Prostate gland (tissue), 2 donors: ENCODE results near the gene SMC1B.

ENCODE experiments used
- CTCF ChIP-seq, 4 experiments: fragments of 200-600 bp in 2 of 4; fragments of 450-650 bp in 2 of 4; sonication (generic) in 2 of 4; IDR thresholded peaks; 1 replicate in 3 of 4; 2 replicates in 1 of 4; pipeline ENCODE4 v1.5.1; 2016 to 2019; ENCODE audit warnings: antibody characterized with exemption in 4 of 4, mild to moderate bottlenecking in 2 of 4, moderate library complexity in 2 of 4
- POLR2A ChIP-seq: fragments of 450-650 bp; IDR thresholded peaks from one replicate; pipeline ENCODE4 v1.6.1; 2016; ENCODE audit warnings: antibody characterized with exemption, mild to moderate bottlenecking

DNA sequence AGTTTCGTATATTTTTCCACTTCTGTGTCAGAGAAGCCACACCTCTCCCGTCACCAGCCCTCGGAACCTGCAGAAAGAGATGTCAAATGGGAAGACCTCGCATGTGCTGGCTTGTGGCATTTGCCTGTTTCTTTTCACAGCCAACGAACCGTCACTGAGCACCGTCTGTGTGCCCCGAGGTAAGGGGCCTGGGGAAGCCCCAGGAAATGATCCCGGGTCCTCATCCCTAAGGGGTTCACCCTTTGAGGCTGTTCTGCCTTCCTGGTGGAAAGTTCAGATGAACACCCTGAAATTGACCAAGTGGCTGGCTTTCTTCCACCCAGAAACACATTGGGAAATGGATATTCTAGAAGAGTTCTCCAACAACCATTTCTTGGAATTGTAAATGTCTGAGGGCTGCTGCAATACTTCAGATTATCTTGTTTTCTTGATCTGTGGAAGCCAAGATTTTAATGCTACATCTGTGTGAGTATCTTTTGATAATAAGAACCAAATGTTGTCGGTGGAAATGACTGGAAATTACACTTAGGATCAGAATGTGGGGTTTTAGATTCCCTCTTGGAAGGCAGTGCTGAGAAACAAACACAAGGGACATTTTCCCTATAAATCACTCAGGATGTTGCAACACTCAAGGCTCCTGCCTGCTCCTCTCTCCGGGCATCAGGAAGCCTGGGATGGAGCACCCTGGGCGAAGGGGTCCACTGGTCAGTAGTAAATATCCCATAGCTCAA lies 37.7 kb upstream of the SMC1B start:
- no peak for TF ChIP-seq CTCF (IDR thresholded peaks at IDR 0.05)
- TF ChIP-seq POLR2A, result no peak
